GM19455 (cell line): ENCODE data around the gene ZNF281.
"Not testable (repeated sequence)": the region's sequence is repeated elsewhere in the genome, so short reads cannot be mapped to it uniquely, and the experiment has no call there.

Experiments used
- ATAC-seq: cut with Tn5 transposase; IDR thresholded peaks from one replicate; pipeline ENCODE4 v1.9.1; 2021; ENCODE audit not compliant: unreplicated experiment

Gene ZNF281

GRCh38 chr1:200432586-200432985, 22.8 kb upstream of the ZNF281 start:
- ATAC-seq = no peak

- no peak for ATAC-seq
These were observed 19.4 kb upstream of the ZNF281 start for GRCh38 chr1:200429221-200429751.

GRCh38 chr1:200428482-200429205, 18.8 kb upstream of the ZNF281 start:
- no peak for ATAC-seq

GRCh38 chr1:200427744-200428143, 17.9 kb upstream of the ZNF281 start:
- ATAC-seq = no peak

GRCh38 chr1:200426196-200426595, 16.4 kb upstream of the ZNF281 start:
- ATAC-seq = no peak

- no peak for ATAC-seq
These were observed 13.4 kb upstream of the ZNF281 start for GRCh38 chr1:200423235-200423634.

GRCh38 chr1:200422211-200422610, 12.4 kb upstream of the ZNF281 start:
- ATAC-seq = no peak

GRCh38 chr1:200415789-200416593, 6.2 kb upstream of the ZNF281 start:
- peak; percentile 73 for ATAC-seq

GRCh38 chr1:200415227-200415626, 5.4 kb upstream of the ZNF281 start:
- no peak for ATAC-seq

- ATAC-seq = no peak
These were observed 4.8 kb upstream of the ZNF281 start for GRCh38 chr1:200414657-200415056.

GRCh38 chr1:200413766-200414165, 3.9 kb upstream of the ZNF281 start:
- not testable (repeated sequence) for ATAC-seq

GRCh38 chr1:200411406-200412257, 1.8 kb upstream of the ZNF281 start:
- no peak for ATAC-seq

GRCh38 chr1:200410566-200410878, 686 bp upstream of the ZNF281 start:
- ATAC-seq = peak; percentile 1

GRCh38 chr1:200409203-200409760, 554 bp downstream of the ZNF281 start:
- peak; percentile 44 for ATAC-seq

GRCh38 chr1:200406161-200406797, 3.6 kb downstream of the ZNF281 start:
- no peak for ATAC-seq

- no peak for ATAC-seq
These were observed 4.6 kb downstream of the ZNF281 start for GRCh38 chr1:200405264-200405663.

- no peak for ATAC-seq
These were observed 8.1 kb downstream of the ZNF281 start for GRCh38 chr1:200401708-200402107.

GRCh38 chr1:200401263-200401662, 8.6 kb downstream of the ZNF281 start:
- ATAC-seq = no peak

- ATAC-seq = no peak
These were observed 9.3 kb downstream of the ZNF281 start for GRCh38 chr1:200400556-200400955.

- ATAC-seq = no peak
These were observed 10.0 kb downstream of the ZNF281 start for GRCh38 chr1:200399860-200400259.

- ATAC-seq = no peak
These were observed 11.5 kb downstream of the ZNF281 start for GRCh38 chr1:200398373-200398772.
